NOMO-1 treated with DMSO at 0.1 percent for 48 hours (cell line): ENCODE results near the gene PSMA8.
"Not testable (repeated sequence)": the region's sequence is repeated elsewhere in the genome, so short reads cannot be mapped to it uniquely, and the experiment has no call there.

ENCODE experiments used
- DNase-seq: peaks from one replicate; lab custom pipeline; 2025; ENCODE audit not compliant: unreplicated experiment; lab: John Stamatoyannopoulos, UW

Gene PSMA8

GRCh38 chr18:26228562-26229260, 95.0 kb downstream of the PSMA8 start:
- DNase-seq: no peak

- no peak for DNase-seq
Observed at GRCh38 chr18:26230497-26230896, 96.8 kb downstream of the PSMA8 start.

- no peak for DNase-seq
Observed at GRCh38 chr18:26233208-26233607, 99.5 kb downstream of the PSMA8 start.

GRCh38 chr18:26237363-26237762, 103.7 kb downstream of the PSMA8 start:
- not testable (repeated sequence) for DNase-seq

- not testable (repeated sequence) for DNase-seq
Observed at GRCh38 chr18:26238718-26239117, 105.0 kb downstream of the PSMA8 start.

- DNase-seq: not testable (repeated sequence)
Observed at GRCh38 chr18:26242392-26242791, 108.7 kb downstream of the PSMA8 start.
